ENCODE data around the gene TAS2R10.
"Not testable (repeated sequence)": the region's sequence is repeated elsewhere in the genome, so short reads cannot be mapped to it uniquely, and the experiment has no call there.

Gene TAS2R10, protein sequence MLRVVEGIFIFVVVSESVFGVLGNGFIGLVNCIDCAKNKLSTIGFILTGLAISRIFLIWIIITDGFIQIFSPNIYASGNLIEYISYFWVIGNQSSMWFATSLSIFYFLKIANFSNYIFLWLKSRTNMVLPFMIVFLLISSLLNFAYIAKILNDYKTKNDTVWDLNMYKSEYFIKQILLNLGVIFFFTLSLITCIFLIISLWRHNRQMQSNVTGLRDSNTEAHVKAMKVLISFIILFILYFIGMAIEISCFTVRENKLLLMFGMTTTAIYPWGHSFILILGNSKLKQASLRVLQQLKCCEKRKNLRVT

DNA sequence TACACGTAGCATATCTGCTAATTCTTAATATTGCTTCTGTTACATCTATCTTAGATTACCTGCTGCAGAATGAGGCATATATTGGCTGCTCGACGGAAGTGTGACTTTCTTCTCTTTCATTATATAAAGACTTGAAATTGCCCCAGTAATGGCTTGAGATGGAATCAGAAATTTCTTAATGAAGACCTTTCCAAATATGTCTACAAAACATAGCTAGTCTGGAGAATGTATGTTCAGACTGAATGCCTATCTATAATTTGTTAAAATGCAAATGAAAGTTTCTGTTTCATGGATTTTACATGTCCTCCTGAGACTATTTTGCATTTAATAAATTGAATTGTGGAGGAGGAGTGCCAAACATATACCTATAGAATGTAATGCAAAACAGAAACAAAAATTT lies at the start of gene TAS2R10:
Gene TAS2R10, minus strand, starts transcription at position 101 of the 400 bp plus-strand sequence. Its CDS starts 89 bp downstream, at position 12.
- no peak for DNase-seq

DNA sequence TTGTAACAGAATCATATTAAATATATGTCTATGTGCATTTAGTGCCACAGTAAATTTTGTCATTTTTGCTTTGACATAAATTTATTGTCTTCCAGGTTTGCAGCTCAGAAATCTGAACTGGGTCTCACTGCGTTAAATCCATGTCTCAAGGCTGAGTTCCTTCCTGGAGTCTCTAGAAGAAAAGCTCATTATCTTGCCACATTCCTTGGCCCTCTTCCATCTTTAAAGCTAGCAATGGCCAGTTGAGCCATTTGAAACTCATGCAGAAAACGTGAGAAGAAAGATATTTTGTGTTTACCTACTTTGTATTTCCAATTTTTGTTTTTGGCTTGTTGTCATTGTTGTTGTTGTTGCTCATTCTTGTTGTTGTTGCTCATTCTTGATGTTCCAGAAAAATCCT lies 47.2 kb upstream of the TAS2R10 start:
- DNase-seq = no peak

DNA sequence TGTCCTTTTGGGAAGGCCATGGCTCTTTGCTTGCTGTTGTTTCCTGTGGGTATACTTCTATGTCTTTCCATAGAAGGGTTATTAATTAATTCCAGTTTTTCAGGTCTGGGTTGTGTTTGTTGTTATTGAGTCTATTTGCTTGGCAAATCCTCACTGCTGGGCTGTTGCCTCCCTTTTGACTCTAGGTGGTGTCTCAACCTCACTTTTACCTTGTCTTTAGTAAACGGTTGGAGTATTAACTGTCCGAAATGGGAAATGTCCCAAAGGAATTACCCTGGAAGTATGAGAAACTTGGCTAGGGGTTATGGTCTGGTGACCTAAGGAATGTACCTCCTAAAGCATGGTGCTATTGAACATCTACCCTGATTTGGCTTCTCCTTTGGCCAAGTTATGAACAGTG lies 41.2 kb upstream of the TAS2R10 start:
- no peak for DNase-seq

DNA sequence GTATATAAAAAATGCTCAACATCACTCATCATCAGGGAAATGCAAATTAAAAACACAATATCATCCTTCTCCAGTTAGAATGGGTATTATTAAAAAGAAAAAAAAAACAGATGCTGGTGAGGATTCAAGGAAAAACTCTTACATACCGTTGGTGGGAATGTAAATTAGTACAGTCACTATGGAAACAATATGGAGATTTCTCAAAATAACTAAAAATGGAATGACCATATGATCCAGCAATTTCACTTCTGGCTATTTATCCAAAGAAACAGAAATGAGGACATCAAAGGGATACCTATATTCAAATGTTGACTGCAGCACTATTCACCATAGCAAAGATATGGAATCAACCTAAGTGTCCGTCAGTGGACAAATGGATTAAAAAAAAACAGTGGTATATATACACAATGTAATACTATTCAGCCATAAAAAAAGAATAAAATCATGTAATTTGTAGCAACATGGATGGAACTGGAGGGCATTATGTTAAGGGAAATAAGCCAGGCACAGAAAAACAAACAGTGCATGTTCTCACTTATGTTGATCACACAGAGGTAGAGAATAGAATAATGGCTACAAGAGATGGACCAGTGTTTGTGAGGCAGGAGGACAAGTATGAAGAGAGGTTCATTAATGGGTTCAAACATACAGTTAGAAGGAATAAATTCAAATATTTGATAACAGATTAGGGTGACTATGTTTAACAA lies 37.5 kb upstream of the TAS2R10 start:
- DNase-seq = no peak

DNA sequence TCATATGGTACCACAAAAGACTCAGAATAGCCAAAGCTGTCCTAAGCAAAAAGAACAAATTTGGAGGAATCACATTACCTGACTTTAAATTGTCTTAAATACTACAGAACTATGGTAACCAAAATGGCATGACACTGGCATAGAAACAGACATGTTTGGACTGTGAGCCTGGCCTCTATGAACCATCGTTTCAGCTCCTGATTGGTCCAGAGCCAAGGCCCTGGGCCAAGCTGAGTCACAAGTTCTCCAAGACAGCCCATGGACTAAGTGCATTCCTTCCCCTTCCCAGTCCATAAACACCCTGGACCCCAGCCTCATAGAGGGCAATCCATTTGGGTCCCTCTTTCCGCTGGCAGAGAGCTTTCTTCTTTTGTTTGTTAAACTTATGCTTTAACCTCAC lies 35.2 kb upstream of the TAS2R10 start:
- no peak for DNase-seq

DNA sequence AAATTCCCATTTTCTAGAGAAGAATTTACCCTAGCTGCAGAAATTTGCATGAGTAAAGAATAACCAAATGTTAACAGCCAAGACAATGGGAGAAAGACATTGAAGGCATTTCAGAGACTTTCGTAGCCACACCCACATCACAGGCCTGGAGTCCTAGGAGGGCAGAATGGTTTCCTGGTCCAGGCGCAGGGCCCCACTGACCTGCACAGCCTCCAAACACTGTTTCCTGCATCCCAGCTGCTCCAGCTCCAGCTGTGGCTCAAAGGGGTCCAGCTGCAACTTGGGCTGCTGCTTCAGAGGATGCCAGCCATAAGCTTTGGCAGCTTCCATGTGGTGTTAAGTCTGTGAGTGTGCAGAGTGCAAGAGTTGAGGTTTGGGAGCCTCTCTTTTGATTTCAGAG lies 29.6 kb upstream of the TAS2R10 start:
- no peak for DNase-seq

DNA sequence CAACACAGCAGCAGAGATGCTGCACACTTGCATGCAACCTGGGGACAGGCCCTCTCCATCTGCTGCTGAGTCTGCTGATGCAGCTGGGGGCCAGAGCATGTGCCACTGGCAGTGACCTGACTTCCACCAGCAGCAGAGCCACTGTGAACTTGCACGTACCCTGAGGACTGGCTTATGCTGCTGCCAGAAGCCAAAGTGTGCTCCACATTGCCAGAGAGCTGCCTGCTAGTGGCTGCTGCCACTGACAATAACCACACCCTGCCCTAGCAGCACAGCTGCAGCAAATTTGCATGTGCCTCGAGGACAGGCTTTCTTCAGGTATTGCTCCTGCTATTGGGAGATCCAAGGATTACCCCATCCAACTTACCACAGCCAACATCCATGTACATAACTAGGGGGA lies 27.6 kb upstream of the TAS2R10 start:
- no peak for DNase-seq

DNA sequence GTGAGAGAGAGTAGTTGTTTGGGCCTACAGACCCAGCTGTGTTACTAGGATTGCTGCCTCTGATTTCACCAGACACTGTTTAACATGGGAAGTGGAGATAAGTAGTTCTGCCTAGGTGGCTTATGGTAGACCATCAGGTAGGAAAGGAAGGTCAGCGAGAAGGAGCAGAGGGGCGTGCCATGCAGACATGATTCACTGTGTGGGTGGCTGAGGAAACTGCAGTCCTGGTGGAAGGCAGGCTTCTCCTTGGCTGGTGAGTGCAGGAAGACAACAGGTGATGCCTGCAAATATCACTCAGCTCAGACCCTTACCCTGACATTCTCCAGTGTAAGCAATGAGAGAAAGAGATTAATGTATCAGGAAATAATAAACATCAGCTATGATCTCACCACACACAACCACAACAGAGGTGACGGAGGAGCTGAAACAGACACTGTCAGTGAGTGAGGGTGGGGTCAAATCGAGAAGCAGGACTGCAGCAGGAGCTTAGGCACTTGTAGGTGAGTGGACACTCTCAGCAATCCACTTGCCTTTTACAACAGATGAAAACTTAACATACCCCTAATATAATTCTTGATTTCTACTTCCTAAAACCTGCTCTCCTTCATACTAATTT lies 25.2 kb upstream of the TAS2R10 start:
- DNase-seq = no peak

DNA sequence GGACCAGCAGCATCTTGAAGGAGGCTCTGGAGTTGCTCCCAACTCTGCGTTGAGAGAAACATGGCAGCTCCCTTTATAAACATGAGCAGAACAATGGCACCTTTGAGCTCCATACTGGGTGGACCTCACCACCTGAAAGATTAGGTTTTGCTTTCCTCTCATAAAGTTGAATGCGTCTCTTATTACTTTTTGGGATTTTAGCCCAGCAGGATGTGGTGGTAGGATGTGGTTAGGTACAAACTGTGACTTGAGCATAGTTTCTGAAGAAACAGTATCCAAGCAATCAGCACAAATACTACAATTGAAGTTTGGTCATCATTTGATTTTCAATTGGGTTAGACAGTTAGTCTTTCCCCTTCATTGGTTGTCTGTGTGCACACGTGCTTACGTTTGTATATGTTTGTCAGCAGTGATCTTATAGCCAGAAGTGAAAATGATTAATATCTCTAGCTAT lies 23.3 kb upstream of the TAS2R10 start, which contains the start of gene PRR4:
Gene PRR4, minus strand, starts transcription at position 51 of the 454 bp plus-strand sequence. Its CDS starts 38 bp downstream, at position 13.
- DNase-seq = no peak

DNA sequence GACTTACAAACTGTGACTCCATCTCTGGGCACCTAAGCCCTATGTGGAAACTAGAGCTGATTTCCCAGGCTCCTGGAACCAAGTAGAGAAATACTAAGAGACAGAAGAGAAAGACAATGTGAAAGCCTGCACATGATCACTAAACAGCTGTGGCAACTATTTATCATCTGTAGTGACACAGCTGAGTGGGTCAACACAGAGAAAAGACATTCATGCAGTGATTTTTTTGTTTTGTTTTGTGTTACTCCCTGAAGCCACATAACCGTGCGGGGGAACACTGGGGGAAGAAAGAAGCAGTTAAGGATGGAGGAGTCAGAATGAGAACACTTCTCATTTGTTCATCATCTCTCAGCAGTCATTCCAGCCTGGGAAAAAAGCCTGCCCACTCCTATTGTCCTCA lies 21.6 kb upstream of the TAS2R10 start:
- DNase-seq = no peak

DNA sequence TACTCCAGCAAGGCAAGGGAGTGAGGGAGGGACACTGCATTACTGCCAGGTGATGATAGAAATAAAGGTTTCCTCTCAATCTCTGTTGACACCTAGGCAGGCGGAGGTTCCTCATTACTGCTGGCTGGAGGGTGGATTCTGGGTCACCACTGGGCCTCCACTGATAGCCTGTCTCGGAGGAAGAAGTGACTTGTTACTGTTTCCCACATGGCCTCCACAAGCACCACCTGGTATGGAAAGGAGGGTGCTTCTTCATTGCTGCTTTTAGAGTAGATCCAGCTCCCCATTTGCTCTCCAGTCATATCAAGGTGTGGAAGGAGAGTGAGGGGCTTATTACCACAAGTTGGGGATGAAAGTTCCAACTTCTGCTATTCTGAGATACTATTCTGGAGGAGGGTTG lies 16.7 kb upstream of the TAS2R10 start:
- DNase-seq = no peak

DNA sequence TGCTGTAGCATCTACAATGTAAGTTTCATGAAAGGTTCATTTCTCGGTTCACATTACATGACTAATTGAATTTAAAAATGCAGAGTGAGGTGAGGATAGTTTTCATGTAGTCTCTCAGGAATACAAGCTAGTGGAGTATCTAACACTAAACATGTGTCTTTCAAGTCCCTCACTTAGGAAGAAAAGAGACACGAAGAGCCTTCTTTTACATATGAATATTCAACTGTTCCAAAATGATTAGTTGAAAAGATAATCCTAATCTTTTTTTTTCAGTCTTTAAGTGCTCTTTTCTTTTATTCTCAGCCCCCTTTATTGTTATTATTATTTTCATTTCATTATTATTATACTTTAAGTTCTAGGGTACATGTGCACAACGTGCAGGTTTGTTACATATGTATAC lies 12.3 kb upstream of the TAS2R10 start:
- DNase-seq = no peak

DNA sequence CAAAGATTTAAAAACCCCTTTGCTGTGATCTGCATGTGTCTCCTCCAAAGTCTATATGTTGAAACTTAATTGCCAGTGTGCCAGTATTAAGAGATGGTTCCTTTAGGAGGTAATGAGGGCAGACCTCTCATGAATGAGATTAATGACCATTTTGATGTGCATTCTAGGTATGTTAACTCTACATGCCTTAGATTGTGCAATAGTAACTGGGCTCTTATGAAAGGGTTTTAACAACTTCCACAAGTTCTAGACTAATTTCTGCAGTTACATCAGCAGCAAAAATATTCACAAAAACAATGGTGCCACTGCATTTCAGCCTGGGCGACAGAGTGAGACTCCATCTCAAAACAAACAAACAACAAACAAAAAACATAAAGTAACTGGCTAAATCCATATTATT lies 3.8 kb upstream of the TAS2R10 start:
- no peak for DNase-seq

DNA sequence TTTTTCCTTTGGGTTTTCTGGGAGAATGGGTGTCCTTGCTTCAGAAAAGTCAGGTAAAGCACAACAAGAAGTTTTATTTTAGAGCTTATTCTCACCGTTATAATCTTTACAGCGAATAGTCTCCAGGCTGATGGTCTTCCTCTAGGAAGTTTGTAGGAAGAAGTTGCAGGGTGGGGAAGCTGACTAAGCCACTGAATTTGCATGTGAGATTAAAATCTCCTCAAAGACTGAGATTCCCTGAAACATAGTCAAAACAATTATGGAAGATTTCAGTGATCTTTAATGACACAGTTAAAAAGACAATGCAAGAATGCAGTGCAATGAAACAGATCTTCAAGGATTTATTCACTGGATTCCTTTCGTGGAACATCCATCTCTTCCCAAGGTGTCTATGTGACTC lies 1.2 kb downstream of the TAS2R10 start:
- DNase-seq = no peak

DNA sequence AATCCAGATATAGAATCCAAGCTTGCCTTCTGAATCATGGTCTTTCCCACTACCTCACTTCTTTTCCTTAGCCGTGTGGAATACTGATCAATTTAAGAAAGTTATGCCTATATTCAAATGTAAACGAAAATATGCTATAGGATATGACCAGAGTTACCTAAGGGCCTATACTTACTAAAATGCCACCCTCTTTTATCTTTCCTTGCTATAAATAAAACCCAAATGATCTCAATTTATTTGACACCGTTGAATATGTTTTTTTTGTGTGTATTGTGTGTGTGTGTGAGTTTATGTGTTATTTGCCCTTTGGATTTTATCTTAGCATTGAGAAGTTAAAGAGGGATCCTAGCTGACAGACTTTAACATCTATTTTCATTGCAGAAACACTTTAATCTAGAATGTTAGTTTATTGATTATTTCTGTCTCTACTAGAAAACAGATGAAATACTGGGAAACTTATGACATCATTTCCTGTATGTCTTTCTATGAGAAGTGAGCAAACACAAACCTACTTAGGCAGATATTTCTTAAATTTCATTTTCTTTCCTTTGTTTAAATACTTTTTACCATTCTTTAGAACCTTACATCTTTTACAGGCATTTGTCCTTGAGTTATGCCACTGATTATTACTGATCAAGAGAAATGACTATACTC lies 14.1 kb downstream of the TAS2R10 start:
- no peak for DNase-seq

DNA sequence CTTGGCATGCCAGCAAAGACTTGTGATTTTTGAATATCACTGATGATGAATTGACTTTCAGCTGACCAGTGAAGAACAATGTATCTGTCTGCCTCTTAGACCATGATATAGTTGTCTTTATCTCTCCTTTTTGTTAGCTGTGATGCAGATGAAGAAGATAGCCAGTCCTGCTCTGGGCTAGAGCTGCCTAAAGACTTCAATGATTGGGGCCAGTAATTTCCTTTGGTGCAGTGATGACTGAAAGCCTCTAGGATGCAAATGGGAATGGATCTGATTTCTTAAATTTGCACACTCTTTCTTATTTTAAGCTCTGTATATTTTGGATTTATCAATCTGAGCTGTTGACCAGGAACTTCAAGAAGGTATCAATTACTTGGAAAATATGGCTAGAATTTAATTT lies 16.1 kb downstream of the TAS2R10 start, which contains the start of gene TAS2R9:
Gene TAS2R9, minus strand, starts transcription at position 101 of the 400 bp plus-strand sequence. Its CDS starts 93 bp downstream, at position 8.
- DNase-seq = no peak

DNA sequence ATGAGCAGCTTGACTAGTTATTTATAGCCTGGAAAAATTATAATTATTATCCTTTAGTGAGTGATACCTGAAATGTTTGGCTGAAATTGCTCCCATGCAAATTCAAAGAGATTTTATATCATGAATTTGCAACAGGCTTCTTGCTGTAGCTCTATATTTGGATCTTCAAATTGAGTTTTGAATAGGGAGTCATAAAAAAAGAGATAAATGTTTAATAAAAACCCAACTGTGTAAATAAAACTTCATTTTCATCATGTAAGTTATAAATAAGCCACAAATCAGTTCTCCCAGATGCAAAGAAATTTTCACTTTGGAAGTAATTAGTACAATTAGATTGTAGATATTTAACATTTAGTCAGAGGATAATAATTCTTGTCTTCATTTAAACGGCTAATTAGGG lies 19.0 kb downstream of the TAS2R10 start, which contains the start of gene TAS2R8:
Gene TAS2R8, minus strand, starts transcription at position 101 of the 400 bp plus-strand sequence. CDS start 306 bp downstream, outside the sequence.
- no peak for DNase-seq

DNA sequence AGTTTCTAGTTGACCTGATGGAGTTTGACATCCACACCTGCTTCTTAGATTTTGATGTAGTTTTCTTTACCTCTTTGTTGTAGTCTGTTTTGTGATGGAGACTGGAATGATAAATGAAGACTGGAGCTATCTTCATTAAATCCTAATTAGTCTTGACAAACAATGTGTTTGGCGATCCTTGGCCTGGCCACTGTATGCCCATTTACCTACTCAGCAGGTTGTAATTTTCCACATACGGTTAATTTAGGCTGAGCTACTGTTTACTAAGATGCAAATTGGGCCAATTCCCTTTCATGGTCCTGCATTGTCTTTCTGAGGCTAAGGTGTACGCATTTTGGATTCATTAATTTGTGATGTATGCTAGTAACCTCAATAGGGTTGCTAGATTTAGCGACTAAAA lies 23.6 kb downstream of the TAS2R10 start, which contains the start of gene TAS2R7:
Gene TAS2R7, minus strand, starts transcription at position 41 of the 400 bp plus-strand sequence. CDS start 57 bp downstream, outside the sequence.
- no peak for DNase-seq

DNA sequence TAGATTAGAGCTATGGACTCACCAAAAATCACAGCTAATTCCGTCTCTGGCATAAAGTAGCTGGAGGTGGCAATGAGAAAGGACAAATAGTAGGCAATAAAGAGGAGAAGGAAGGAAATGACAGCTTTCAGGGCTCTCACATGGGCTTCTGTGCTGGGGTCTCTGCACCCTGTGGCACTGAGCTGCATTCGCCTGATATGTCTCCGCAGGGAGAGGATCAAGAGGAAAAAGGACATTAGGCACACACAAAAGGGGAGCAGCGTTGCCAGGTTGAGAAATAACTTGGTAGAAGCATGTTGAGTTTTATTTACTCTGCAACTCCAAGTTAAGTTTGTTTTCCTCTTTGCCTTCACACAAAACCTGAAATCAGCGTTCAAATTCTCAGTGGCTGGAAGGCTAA lies 24.4 kb downstream of the TAS2R10 start:
- DNase-seq = no peak

DNA sequence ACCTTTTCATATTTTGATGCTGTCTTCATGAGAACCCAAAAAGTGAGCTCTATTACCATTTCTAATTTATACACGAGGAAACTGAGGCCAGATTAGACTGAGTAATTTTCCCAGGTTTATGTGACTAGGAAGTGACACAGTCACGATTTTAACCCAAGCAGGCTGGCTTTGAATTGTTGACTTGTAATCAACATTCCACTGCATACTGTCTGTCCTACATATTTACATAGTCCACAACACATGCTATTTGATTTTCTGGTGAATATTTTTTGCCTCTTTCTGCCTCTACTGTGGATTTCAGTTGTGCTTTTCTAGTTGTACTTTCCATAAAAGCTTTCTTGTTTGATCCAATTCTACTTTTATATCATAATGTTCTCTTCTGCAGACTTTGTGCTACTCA lies 31.9 kb downstream of the TAS2R10 start:
- no peak for DNase-seq

DNA sequence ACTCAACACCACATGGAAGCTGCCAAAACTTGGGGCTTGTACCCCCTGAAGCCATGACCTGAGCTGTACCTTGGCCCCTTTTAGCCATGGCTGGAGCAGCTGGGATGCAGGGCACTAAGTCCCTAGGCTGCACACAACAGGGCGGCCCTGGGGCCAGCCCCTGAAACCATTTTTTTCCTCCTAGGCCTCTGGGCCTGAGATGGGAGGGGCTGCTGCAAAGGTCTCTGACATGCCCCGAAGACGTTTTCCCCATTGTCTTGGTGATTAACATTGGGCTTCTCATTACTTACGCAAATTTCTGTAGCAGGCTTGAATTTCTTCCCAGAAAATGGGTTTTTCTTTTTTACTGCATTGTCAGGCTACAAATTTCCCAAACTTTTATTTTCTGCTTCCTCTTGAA lies 34.4 kb downstream of the TAS2R10 start:
- DNase-seq = not testable (repeated sequence)

DNA sequence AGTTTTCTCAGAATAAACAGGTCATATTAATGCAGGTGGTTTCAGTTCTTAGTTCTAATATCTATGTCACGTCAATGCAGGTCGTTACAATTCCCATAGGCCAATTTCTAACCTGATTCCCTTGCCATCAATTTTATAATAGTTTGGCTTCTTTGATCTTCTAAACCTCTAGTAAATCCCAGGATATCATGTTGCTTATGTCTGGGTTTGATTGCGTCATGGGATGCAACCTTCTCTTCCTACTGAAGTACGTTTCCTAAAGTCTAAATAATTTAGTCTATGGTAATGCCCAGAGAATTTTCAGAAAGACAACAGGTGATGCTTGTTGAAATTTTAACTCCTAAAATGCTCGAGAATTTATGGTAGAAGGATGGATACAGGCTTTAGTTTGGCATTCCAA lies 42.9 kb downstream of the TAS2R10 start:
- no peak for DNase-seq

DNA sequence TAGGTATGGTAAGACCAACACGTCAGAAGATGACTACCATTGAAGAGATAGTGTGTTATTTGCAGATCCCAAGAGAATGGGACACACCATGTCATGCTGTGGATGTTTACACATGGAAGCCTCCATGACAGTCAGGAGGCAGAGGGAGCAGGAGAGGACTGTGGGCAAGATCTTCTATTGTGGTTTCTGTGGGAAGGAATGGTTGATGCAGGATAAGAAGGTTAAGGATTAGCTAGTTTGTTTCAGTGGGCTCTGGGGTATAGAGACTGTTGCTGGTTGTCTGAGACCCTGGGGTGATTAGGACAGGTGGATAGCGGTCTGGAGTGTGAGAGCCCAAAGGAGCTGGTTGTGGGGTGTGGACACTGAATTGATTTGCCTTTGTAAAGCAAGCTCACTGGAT lies 47.1 kb downstream of the TAS2R10 start:
- DNase-seq = no peak
